ENCODE results near the gene APLP2.
"Not testable (repeated sequence)": the region's sequence is repeated elsewhere in the genome, so short reads cannot be mapped to it uniquely, and the experiment has no call there.

Gene APLP2

DNA sequence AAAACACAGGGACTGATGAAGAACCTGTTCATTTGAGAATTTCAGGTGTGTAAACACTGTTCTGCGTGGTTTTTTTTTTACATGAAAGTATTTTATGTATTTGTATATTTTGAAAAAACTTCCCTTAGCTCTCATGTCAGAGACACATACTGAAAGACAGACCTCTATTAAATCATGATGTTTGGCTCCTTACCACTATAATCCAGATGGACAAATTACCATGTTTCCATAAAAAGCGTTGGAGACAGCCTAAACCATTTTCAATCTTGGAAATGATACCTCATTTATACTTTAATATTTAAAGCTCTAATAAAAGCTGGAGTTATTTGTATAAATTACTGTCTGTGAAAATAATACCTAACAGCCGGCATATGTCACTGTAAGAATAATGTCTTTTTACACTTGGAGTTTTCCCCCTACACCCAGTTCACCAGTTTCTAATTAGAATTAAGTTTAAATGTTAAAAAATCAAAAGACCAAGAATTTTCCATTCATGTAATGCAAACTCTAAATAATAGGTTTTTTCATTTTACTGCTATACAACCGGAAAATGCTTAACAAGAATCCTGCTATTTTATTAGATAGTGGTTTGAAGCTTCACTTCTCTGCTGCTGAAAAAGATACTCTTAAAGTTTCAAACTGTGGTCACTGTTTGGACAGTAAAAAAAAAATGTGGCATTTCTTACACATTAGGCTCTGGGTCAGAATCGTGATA, 30.8 kb downstream of the APLP2 start:
- TF ChIP-seq, protein P1, sequence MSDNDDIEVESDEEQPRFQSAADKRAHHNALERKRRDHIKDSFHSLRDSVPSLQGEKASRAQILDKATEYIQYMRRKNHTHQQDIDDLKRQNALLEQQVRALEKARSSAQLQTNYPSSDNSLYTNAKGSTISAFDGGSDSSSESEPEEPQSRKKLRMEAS (IDR thresholded peaks at IDR 0.05; ENCODE audit: low read depth, low read length), result no peak
- no peak for TF ChIP-seq MYC (IDR thresholded peaks at IDR 0.05; ENCODE audit: low read depth, low read length)
- TF ChIP-seq POLR2A (IDR thresholded peaks at IDR 0.05; ENCODE audit: extremely low read depth, insufficient read length), result no peak
- TF ChIP-seq, protein P2, sequence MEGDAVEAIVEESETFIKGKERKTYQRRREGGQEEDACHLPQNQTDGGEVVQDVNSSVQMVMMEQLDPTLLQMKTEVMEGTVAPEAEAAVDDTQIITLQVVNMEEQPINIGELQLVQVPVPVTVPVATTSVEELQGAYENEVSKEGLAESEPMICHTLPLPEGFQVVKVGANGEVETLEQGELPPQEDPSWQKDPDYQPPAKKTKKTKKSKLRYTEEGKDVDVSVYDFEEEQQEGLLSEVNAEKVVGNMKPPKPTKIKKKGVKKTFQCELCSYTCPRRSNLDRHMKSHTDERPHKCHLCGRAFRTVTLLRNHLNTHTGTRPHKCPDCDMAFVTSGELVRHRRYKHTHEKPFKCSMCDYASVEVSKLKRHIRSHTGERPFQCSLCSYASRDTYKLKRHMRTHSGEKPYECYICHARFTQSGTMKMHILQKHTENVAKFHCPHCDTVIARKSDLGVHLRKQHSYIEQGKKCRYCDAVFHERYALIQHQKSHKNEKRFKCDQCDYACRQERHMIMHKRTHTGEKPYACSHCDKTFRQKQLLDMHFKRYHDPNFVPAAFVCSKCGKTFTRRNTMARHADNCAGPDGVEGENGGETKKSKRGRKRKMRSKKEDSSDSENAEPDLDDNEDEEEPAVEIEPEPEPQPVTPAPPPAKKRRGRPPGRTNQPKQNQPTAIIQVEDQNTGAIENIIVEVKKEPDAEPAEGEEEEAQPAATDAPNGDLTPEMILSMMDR (IDR thresholded peaks at IDR 0.05; ENCODE audit: low read depth, low read length), result no peak
- DNase-seq (ENCODE audit: low read depth), result no peak
- no peak overlapping the region for H3K4me3 ChIP-seq (ENCODE audit: low read depth, low read length)

DNA sequence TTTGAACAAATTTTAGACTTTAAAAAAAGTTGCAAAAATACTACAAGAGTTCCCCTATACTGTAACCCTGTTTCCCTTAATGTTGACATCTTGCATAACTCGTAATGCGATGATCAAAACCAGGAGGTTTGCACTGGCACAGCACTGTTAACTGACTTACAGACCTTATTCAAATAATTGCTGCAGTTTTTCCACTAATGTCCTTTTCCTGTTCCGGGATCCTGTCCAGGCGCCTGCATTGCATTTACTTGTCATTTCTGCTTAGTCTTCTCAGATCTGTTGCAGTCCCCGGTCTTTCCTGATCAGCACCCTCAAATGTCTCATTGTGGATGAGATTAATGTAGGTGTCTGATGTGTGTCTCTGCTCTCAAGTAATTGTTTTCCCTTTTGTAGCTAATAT, 32.0 kb downstream of the APLP2 start:
- H3K4me3 ChIP-seq (ENCODE audit: low read depth, low read length), result no peak overlapping the region
- no peak for DNase-seq (ENCODE audit: low read depth)
- no peak for TF ChIP-seq MYC (IDR thresholded peaks at IDR 0.05; ENCODE audit: low read depth, low read length)
- TF ChIP-seq, protein P1 (IDR thresholded peaks at IDR 0.05; ENCODE audit: low read depth, low read length), result no peak

DNA sequence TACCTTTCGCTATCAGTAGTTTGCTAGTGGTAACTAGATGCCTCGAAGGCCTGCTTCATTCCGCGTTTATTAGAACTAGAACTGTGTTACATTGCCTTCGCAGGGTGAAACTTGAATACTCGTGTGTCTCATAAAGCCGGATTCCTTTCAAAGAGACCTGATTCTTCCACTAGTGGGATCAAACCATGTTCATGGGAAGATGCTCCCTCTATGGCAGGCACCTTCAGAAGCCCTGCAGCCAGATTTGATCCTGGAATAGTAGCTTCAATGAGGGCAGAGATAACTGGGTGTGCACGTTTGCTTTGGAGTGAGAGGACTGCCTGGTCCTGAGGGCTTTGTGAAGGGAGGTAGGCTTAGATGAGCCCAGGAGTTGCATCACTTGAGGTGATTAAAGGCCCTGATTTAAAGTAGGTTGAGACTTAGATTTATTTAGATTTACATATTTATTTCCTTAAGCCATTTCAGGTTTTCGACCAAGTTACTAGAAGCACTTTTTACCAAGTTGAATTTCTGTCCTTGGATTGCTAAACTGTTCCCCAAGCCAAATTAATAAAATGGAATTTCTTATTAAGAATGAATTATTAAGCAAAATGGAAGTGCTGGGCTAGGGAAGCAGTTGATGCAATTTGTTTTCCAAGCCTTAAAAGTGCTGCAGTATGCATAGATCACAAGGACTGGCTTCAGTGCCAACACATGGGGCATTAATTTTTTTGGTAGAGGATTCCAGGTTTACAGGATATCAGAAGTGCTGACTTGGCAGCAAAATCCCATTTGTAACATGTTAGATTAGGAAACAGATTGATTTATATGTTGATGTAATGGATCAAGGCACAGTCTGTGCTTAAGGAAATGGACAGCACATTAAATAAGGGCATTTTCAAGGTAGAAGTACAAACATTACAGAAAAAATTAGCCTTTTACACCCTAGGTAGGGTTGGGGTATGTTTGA, 32.9 kb downstream of the APLP2 start:
- DNase-seq (ENCODE audit: low read depth), result no peak
- TF ChIP-seq, protein P2 (IDR thresholded peaks at IDR 0.05; ENCODE audit: low read depth, low read length), result no peak
- TF ChIP-seq POLR2A (IDR thresholded peaks at IDR 0.05; ENCODE audit: extremely low read depth, insufficient read length) (no peak), MYC (IDR thresholded peaks at IDR 0.05; ENCODE audit: low read depth, low read length) (no peak)
- TF ChIP-seq, protein P1 (IDR thresholded peaks at IDR 0.05; ENCODE audit: low read depth, low read length), result no peak

DNA sequence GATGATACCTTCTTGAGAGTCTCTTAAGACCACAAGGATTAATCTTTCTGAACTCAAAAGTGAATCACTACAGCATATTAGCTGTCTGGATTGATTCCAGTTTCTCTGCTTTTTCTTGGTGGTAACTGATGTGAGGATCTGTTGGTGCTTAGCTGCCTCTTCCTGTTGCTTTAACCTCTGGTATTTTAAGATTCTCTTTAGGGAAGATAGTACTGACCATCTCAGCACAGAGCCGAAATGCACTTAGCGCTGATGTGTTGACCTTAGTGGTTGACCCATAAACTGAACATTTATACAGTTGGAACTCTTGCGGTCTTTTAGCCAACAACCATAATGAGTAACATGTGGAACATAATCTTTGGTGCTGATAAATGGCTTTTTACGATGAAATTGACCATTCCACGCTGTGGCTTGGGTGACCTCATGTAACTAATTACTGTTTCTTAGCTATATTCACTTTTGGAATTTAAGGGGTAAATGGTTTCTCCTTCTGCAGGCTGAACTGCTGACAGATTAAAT, 33.7 kb downstream of the APLP2 start:
- DNase-seq (ENCODE audit: low read depth), result peak; percentile 48
- TF ChIP-seq POLR2A (IDR thresholded peaks at IDR 0.05; ENCODE audit: extremely low read depth, insufficient read length) (no peak), MYC (IDR thresholded peaks at IDR 0.05; ENCODE audit: low read depth, low read length) (no peak)
- TF ChIP-seq, protein P1 (IDR thresholded peaks at IDR 0.05; ENCODE audit: low read depth, low read length), result no peak
- TF ChIP-seq, protein P2 (IDR thresholded peaks at IDR 0.05; ENCODE audit: low read depth, low read length), result no peak
- H3K4me3 ChIP-seq (ENCODE audit: low read depth, low read length), result no peak overlapping the region

More for the DNA sequence above, 32.9 kb downstream of the APLP2 start:
- no peak overlapping the region for H3K4me3 ChIP-seq (ENCODE audit: low read depth, low read length)

DNA sequence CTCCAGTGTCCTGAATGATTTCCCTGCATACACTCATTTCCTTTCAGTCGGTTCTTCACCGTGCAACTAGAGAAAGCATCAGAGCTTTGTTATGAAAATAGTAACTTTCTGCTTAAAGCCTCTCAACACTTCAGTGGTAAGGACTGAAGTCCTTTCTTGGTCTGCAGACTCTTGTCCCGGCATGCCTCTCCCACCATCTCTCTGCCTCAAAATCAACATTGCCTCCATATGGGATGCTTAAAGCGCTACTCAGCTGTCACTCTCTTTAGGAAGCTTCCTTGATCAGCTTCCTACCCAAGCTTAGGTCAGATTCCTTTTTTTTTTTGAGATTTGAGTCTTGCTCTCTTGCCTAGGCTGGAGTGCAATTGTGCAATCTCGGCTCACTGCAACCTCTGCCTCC, 36.7 kb downstream of the APLP2 start:
- no peak for DNase-seq (ENCODE audit: low read depth)
- TF ChIP-seq, protein P1 (IDR thresholded peaks at IDR 0.05; ENCODE audit: low read depth, low read length), result no peak
- TF ChIP-seq, protein P2 (IDR thresholded peaks at IDR 0.05; ENCODE audit: low read depth, low read length), result no peak
- TF ChIP-seq MYC (IDR thresholded peaks at IDR 0.05; ENCODE audit: low read depth, low read length) (no peak), POLR2A (IDR thresholded peaks at IDR 0.05; ENCODE audit: extremely low read depth, insufficient read length) (no peak)
- H3K4me3 ChIP-seq (ENCODE audit: low read depth, low read length), result no peak overlapping the region

DNA sequence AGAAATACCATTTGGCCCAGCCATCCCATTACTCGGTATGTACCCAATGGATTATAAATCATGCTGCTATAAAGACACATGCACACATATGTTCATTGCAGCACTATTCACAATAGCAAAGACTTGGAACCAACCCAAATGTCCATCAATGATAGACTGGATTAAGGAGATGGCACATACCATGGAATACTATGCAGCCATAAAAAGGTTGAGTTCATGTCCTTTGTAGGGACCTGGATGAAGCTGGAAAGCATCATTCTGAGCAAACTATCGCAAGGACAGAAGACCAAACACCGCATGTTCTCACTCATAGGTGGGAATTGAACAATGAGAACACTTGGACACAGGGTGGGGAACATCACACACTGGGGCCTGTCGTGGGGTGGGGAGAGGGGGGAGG, 39.0 kb downstream of the APLP2 start:
- not testable (repeated sequence) for DNase-seq (ENCODE audit: low read depth); H3K4me3 ChIP-seq (ENCODE audit: low read depth, low read length)
